GM18909 (cell line): ENCODE measurements around the gene NDST1.
"Not testable (repeated sequence)": the region's sequence is repeated elsewhere in the genome, so short reads cannot be mapped to it uniquely, and the experiment has no call there.

ENCODE experiments used
- ATAC-seq: cut with Tn5 transposase; IDR thresholded peaks from one replicate; pipeline ENCODE4 v1.9.1; 2021; ENCODE audit warnings: mild to moderate bottlenecking; ENCODE audit not compliant: unreplicated experiment, poor library complexity

Gene NDST1

DNA sequence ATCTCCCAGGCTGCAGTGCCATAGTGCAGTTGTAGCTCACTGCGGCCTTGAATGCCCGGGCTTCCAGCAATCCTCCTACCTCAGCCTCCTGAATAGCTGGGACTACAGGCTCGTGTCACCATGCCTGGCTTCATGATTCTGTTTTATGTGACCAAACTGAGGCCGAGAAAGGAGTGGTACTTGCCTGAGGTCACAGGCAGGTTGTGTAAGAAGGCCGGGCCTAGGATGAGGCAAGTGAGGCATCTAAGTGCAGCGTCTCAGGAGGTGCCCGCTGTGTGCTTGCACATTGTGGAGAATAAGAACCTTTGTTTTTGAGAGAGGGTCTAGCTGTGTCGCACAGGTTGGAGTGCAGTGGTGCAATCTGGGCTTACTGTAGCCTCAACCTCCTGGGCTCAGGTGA lies 2.1 kb upstream of the NDST1 start:
- ATAC-seq = no peak

DNA sequence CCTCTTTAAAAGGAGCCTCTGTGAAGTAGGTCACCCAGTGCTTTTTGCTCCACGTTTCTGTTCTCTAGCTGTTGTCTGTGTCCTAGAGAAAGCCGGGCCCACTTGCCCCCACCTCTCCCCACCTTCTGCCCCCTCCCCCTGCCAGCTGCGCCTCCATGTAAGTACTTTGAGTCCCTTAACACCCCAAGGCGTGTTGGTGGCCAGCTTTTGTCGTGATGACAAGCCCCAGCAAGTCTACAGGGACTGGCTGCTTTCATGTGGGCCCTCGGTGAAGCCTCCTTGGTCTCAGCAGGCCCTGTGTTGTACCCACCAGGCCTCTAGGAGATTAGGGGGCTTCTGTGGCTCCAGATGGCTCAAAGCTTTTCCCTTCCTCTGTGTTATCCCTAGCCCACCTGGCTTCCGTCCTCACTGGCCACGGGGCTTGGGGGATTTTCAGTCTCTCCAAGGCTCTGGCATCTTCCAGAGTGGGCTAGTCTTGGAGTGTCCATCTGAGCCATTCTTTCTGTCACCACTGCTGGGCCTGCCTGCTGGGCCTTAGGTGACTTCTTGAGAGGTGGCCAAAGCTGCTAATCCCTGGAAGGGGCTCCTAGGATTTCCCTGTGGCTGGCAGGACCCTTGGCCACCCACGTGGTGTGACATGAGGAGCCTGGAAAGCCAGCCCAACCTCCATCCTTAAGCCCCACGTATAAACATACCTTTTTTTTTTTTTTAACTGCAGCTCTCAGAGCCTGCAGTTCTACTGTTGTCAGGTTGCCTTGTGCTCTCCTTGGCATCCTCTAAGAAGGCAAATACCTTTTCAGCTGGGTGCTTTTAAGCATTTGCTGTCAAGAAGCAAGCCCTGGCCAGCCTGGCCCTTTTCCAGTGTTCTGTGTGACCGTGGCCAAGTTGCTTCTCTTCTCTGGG lies 1.1 kb upstream of the NDST1 start:
- ATAC-seq = no peak

DNA sequence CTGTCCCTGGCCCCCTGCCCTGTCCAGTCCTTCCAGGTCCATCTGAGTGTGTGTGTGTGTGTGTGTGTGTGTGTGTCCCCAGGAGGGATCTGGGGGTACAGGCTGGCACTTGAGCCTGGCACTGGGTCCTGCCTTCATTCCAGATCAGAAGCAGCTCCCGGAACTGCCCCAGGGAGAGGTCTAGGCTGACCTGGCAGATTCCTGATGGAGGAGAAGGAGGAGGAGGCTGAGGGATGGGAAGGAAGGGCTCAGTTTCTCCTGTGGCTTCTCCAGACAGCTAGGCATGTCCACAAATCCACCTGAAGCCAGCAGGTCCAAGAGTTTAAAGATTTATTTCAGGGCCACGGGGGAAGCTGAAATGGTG lies 328 bp downstream of the NDST1 start:
- no peak for ATAC-seq

DNA sequence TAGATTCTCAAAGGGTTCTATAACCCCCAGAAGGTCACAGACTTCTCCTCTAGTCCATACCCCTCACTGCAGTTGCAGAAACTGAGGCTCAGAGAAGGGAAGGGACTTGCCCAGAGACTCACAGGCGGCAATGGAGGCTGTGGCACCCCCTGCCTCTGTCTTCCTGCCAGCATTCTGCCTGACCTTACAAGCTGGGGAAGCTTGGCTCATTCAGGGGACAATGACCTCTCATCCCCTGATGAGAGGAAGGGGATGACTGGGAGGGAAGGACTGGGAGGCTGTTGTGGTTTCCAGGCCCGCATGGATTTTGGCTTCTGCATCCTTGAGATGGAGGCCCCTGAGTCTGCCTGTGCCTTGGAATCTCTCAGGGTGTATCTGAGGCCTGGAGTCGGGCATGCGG lies 897 bp downstream of the NDST1 start:
- ATAC-seq = no peak

- ATAC-seq = no peak
Observed at GRCh38 chr5:150509992-150510391, 2.1 kb downstream of the NDST1 start.

DNA sequence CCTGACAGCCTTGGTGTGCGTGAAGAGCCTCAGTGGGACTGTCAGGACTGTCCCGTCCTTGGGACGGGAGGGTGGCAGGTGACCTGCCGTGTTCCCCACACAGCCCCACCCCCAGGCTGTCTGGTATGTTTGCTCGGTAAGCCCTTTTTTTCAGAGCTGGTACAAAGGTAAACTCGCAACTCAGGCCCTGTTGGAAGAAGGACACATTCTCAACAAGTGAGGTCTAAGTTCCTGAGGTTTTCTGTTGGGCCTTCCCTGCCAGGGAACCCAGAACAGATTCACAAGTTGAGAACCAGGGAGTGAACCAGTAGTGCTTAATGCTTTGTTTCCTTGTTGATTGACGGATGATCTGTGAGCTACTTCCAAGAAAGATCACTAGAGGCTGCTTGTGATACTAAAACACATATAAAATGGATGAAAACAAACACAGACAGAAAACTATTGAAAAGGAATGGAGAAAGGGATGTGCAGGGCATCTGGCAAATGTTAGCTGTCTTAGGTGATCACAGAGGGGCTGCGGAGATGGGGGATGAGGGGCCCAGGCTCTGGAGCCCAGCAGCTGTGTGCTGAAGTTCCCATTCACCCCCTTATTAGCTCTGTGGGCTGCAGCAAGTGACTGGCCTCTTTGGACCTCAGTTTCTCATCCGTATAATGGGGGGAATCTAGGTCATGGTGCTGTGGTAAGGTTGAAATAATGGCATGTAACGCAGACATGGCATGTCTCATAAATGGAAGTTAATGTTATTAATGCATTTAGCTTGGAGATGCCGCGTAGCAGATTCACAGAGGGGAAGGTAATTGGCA lies 2.7 kb downstream of the NDST1 start:
- ATAC-seq = no peak

DNA sequence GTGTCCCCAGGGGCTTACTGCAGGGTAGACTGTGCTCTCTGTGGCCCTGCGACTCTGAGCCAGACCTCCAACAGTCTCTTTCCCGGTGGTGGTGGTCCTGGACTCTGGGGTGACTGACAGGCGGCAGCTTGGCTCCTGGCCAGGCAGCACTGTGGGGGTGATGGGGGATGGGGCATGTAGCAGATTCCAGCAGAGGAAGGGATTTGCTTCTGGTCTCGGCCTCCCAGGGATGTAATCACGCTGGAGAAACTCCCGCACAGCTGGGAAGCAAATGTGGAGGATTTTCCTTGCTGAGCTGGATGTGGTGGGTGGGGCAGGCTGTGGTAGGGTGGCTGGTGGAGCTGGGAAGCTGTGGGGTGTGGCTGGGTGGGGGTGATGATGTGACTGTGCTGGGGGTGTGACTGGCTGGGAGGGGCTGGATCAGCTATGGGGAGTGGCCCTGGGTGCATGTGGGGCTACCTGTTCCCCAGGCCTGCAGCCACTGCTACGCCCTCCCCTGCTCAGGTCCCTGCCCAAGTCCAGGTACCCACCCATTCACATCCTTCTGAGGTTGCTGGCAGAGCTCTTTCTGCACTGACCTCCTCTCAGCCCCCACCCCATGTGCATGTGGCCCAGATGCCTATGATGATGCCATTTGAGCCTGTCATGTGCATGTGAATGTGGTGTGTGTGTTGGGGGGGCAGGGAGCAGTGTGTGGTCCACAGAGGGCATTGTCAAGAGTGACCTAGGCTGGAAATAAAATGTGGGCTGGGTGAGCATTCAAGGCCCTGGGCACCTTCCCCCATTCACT lies 3.8 kb downstream of the NDST1 start:
- ATAC-seq = no peak

- no peak for ATAC-seq
Observed at GRCh38 chr5:150512368-150512747, 4.4 kb downstream of the NDST1 start.

- ATAC-seq = no peak
Observed at GRCh38 chr5:150513375-150514309, 5.7 kb downstream of the NDST1 start.

DNA sequence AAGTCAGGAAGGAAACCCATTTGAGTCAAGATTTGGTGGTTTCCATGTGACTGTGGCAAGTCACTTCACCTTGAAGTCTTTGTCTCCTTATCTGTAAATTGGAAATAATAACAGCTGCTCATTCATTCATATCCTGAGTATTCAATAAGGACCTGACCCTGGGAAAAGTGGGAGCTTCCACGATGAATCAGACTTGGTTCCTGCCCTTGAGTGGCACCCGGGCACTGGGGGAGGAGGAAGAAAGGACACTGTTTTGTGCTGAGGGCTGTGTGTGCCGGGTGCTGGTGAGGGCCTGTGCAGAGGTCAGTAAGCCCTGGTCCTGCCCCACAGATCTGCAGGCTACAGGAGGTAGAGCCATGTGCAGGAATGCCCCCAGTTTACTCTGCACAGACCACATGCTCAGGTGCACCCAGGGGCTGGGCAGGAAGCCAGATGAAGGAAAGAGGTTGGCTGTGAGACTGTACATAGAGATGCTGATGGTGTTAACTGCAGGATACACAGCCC lies 6.8 kb downstream of the NDST1 start:
- ATAC-seq = no peak

GRCh38 chr5:150515446-150515845 lies 7.5 kb downstream of the NDST1 start:
- no peak for ATAC-seq

DNA sequence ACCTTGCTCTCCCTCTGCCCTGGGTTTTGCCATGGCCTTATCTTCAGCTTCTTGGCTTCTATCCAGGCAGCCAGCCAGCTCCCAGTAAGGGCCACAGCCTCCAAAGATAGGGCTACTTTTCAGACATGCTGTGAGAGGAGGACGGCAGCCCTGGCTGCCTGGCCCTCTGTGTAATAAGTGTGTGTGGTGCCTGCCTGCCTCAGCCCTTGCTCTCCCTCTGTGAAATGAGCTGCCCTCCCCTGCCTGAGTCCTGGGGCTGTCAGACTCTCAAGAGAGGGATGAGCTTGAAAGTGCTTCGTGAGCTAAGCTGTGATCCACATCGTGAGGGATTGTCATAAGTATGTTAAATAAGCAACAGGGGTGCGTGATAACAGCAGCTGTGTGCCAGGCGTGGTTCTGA lies 8.1 kb downstream of the NDST1 start:
- ATAC-seq = no peak

- ATAC-seq = no peak
Observed at GRCh38 chr5:150517272-150518152, 9.6 kb downstream of the NDST1 start.

GRCh38 chr5:150518712-150519559 lies 11.0 kb downstream of the NDST1 start:
- ATAC-seq = not testable (repeated sequence)

DNA sequence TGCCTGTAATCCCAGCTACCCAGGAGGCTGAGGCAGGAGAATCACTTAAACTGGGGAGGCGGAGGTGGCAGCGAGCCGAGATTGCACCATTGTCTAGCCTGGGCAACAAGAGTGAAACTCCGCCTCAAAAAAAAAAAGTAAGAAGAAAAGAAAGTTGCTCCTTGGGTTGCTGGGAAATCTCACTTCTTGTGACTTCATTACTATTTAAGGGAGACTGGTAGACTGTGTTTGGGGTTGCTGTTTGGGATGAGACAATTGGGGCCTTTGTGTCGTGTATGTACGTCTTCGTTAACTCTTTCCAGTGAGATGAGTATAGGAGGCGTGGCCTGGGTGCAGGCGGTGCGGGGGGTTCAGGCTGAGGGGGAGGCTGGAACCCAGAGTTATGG lies 11.6 kb downstream of the NDST1 start:
- no peak for ATAC-seq

DNA sequence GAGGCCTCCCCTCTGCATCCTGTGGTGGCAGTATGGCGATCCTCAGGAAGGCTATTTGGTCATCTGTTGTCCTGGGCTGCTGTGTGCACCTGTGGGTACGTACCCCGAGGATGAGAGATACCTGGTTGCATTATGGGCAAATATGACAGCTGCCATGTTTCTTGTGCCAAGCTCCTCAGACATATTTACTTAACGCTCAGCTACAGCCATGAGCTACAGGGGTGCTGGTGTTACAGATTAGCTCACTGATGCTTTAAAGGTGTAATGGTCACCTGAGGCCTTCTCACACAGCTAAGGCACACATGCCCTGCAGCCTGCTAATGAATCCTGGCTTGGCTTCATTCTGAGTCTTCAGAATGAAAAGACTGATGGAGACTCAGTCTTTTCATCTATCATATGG lies 12.0 kb downstream of the NDST1 start:
- ATAC-seq = no peak

DNA sequence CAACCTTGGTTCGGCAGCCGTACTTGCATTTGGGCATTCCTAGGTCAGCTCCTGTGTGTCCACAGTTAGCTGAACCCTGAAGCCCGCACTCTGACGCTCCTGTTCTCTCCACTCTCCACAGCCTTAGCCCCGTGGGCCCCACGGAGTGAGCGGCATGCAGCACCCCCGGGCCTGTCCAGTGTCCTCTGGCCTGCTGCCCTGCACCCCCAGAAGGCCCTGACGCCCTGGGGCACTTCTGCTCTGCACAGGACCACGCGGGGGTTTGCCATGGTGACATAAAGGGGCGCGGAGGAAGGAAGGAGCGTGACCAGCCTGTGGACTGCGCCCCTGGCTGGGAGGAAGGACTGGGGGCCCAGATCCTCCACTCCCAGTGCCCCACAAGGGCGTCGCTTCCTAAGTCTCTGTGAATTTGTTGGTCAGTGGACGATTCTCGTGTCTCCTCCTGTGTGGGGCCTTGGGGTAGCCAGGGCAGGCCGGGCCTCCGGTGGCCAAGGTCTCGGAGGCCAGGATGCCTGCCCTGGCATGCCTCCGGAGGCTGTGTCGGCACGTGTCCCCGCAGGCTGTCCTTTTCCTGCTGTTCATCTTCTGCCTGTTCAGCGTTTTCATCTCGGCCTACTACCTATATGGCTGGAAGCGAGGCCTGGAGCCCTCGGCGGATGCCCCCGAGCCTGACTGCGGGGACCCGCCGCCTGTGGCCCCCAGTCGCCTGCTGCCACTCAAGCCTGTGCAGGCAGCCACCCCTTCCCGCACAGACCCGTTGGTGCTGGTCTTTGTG lies 13.0 kb downstream of the NDST1 start:
- ATAC-seq = no peak
